ENCODE measurements around the gene TRPC1.
A peak's percentile ranks its signal among the peaks of the same experiment; 100 is the strongest.

TRPC1 gene

GRCh38 chr3:142818651-142819050 is 94.8 kb downstream of the TRPC1 start:
- H3K4me3 ChIP-seq (replicated peaks in 1 of 2; ENCODE audit: low read depth in 2 of 2, low read length in 2 of 2): no peak overlapping the region
- no peak for TF ChIP-seq CTCF (IDR thresholded peaks at IDR 0.05; ENCODE audit: low read depth, low read length)
- no peak for DNase-seq (ENCODE audit: low read depth in 2 of 2)

GRCh38 chr3:142819179-142819578 is 95.3 kb downstream of the TRPC1 start:
- no peak for DNase-seq (ENCODE audit: low read depth in 2 of 2)
- H3K4me3 ChIP-seq (replicated peaks in 1 of 2; ENCODE audit: low read depth in 2 of 2, low read length in 2 of 2): no peak overlapping the region
- TF ChIP-seq CTCF (IDR thresholded peaks at IDR 0.05; ENCODE audit: low read depth, low read length): no peak

GRCh38 chr3:142828703-142829305 is 105.0 kb downstream of the TRPC1 start:
- peak; percentile 87 to 88 for DNase-seq (ENCODE audit: low read depth in 2 of 2)
- TF ChIP-seq CTCF (IDR thresholded peaks at IDR 0.05; ENCODE audit: low read depth, low read length): peak; percentile 95
- no peak overlapping the region for H3K4me3 ChIP-seq (replicated peaks in 1 of 2; ENCODE audit: low read depth in 2 of 2, low read length in 2 of 2)

- DNase-seq (ENCODE audit: low read depth in 2 of 2): no peak
- no peak overlapping the region for H3K4me3 ChIP-seq (replicated peaks in 1 of 2; ENCODE audit: low read depth in 2 of 2, low read length in 2 of 2)
- TF ChIP-seq CTCF (IDR thresholded peaks at IDR 0.05; ENCODE audit: low read depth, low read length): no peak
These were observed 113.7 kb downstream of the TRPC1 start for GRCh38 chr3:142837526-142837925.

- TF ChIP-seq CTCF (IDR thresholded peaks at IDR 0.05; ENCODE audit: low read depth, low read length): no peak
- H3K4me3 ChIP-seq (replicated peaks in 1 of 2; ENCODE audit: low read depth in 2 of 2, low read length in 2 of 2): no peak overlapping the region
- DNase-seq (ENCODE audit: low read depth in 2 of 2): no peak
These were observed 116.0 kb downstream of the TRPC1 start for GRCh38 chr3:142839831-142840230.

- DNase-seq (ENCODE audit: low read depth in 2 of 2): peak; percentile 52 to 77
- H3K4me3 ChIP-seq (replicated peaks in 1 of 2; ENCODE audit: low read depth in 2 of 2, low read length in 2 of 2): no peak overlapping the region
- TF ChIP-seq CTCF (IDR thresholded peaks at IDR 0.05; ENCODE audit: low read depth, low read length): peak; percentile 70
These were observed 120.6 kb downstream of the TRPC1 start for GRCh38 chr3:142844339-142844977.
